HepG2 (cell line): ENCODE measurements around the gene SLC39A1. TPM values are rescaled to one million over a fixed set of nuclear protein-coding genes. Genes with fewer than 3 reads are reported as not detected.

Source experiments
- ATF5 ChIP-seq: sonication (generic); formaldehyde crosslinking; IDR thresholded peaks from 2 replicates; pipeline ENCODE4 v1.4.0; 2020; ENCODE audit warnings: mild to moderate bottlenecking, low read depth, missing genetic modification reagents
- CREBL2 ChIP-seq: sonication (generic); formaldehyde crosslinking; IDR thresholded peaks from 2 replicates; pipeline ENCODE4 v1.8.1; 2023; ENCODE audit warnings: missing genetic modification reagents, mild to moderate bottlenecking, borderline replicate concordance
- FOXA3 ChIP-seq: IDR thresholded peaks from 2 replicates; pipeline ENCODE4 v1.6.1; 2016; ENCODE audit warnings: missing genetic modification reagents, missing compliant biosample characterization
- NCOA5 ChIP-seq: sonication (generic); formaldehyde crosslinking; IDR thresholded peaks from 2 replicates; pipeline ENCODE4 v1.4.0; 2020; ENCODE audit warnings: missing genetic modification reagents
- NFRKB ChIP-seq: fragments of 450-650 bp; IDR thresholded peaks from 2 replicates; pipeline ENCODE4 v1.6.1; 2017
- NKX3-1 ChIP-seq: sonication (generic); formaldehyde crosslinking; IDR thresholded peaks from 2 replicates; pipeline ENCODE4 v1.5.0; 2020; ENCODE audit warnings: missing genetic modification reagents
- NR2F6 ChIP-seq, 2 experiments: IDR thresholded peaks; 2 replicates each; pipeline ENCODE4 v1.6.1; 2016; ENCODE audit warnings: antibody characterized with exemption in 1 of 2, mild to moderate bottlenecking in 1 of 2
- PAWR ChIP-seq: sonication (generic); formaldehyde crosslinking; IDR thresholded peaks from 2 replicates; pipeline ENCODE4 v1.4.0; 2020; ENCODE audit warnings: missing genetic modification reagents, mild to moderate bottlenecking, borderline replicate concordance
- PLSCR1 ChIP-seq: sonication (generic); formaldehyde crosslinking; IDR thresholded peaks from 2 replicates; pipeline ENCODE4 v1.5.0; 2020; ENCODE audit warnings: missing genetic modification reagents, mild to moderate bottlenecking, borderline replicate concordance
- RAD21 ChIP-seq: fragments of 450-650 bp; formaldehyde crosslinking; IDR thresholded peaks from 2 replicates; pipeline ENCODE4 v1.5.0; 2020; ENCODE audit warnings: mild to moderate bottlenecking
- REL ChIP-seq: sonication (generic); formaldehyde crosslinking; conservative IDR thresholded peaks from 2 replicates; pipeline ENCODE4 v1.8.0; 2022; ENCODE audit warnings: mild to moderate bottlenecking, missing genetic modification reagents, moderate library complexity
- RFX1 ChIP-seq: fragments of 450-650 bp; IDR thresholded peaks from 2 replicates; pipeline ENCODE4 v1.6.1; 2017
- SALL1 ChIP-seq: sonication (generic); formaldehyde crosslinking; IDR thresholded peaks from 2 replicates; pipeline ENCODE4 v1.8.0; 2022; ENCODE audit warnings: mild to moderate bottlenecking, missing genetic modification reagents
- SP5 ChIP-seq: IDR thresholded peaks from 2 replicates; pipeline ENCODE4 v1.6.1; 2016; ENCODE audit warnings: low read depth, borderline replicate concordance
- TOPORS ChIP-seq: sonication (generic); formaldehyde crosslinking; IDR thresholded peaks from 2 replicates; pipeline ENCODE4 v1.8.0; 2023; ENCODE audit warnings: mild to moderate bottlenecking, missing genetic modification reagents
- TSC22D2 ChIP-seq: sonication (generic); formaldehyde crosslinking; IDR thresholded peaks from 2 replicates; pipeline ENCODE4 v1.5.1; 2020; ENCODE audit warnings: missing genetic modification reagents, mild to moderate bottlenecking, borderline replicate concordance
- ZBTB1 ChIP-seq: sonication (generic); formaldehyde crosslinking; IDR thresholded peaks from 2 replicates; pipeline ENCODE4 v1.4.0; 2020; ENCODE audit warnings: missing genetic modification reagents, borderline replicate concordance
- ZFP36 ChIP-seq: fragments of 150-350 bp; IDR thresholded peaks from 2 replicates; pipeline ENCODE4 v1.6.1; 2018; ENCODE audit warnings: borderline replicate concordance, low read length, low read depth; ENCODE audit not compliant: partially characterized antibody
- ZKSCAN1 ChIP-seq: fragments of 150-350 bp; IDR thresholded peaks from 2 replicates; pipeline ENCODE4 v1.6.1; 2014; ENCODE audit warnings: low read length
- ZMYM2 ChIP-seq: sonication (generic); formaldehyde crosslinking; IDR thresholded peaks from 2 replicates; pipeline ENCODE4 v1.8.0; 2022; ENCODE audit warnings: mild to moderate bottlenecking, missing genetic modification reagents
- ZNF253 ChIP-seq: sonication (generic); formaldehyde crosslinking; IDR thresholded peaks from 2 replicates; pipeline ENCODE4 v1.8.0; 2022; ENCODE audit warnings: mild to moderate bottlenecking, missing genetic modification reagents, borderline replicate concordance
- ZNF460 ChIP-seq: sonication (generic); formaldehyde crosslinking; IDR thresholded peaks from 2 replicates; pipeline ENCODE4 v1.5.1; 2020; ENCODE audit warnings: missing genetic modification reagents, mild to moderate bottlenecking, borderline replicate concordance
- ZNF747 ChIP-seq: sonication (generic); formaldehyde crosslinking; IDR thresholded peaks from 2 replicates; pipeline ENCODE4 v1.8.1; 2023; ENCODE audit warnings: missing genetic modification reagents, mild to moderate bottlenecking, borderline replicate concordance
- ZNF770 ChIP-seq: sonication (generic); formaldehyde crosslinking; IDR thresholded peaks from 2 replicates; pipeline ENCODE4 v1.5.0; 2020; ENCODE audit warnings: mild to moderate bottlenecking, missing genetic modification reagents
- ZNF841 ChIP-seq: sonication (generic); formaldehyde crosslinking; IDR thresholded peaks from 2 replicates; pipeline ENCODE4 v1.8.1; 2023; ENCODE audit warnings: missing genetic modification reagents, borderline replicate concordance
- polyA plus RNA-seq, 8 experiments: library from polyadenylated mRNA; depleted of rRNA in 3 of 8; stranded (reverse) in 7 of 8; unstranded in 1 of 8; fragments of >200 nt; fragmentation: Illumina TruSeq in 4 of 8; extraction: Trizol in 4 of 8; gene quantifications; 2 replicates each; pipeline versions ENCODE4 v1.2.1 to v1.2.3, GENCODE V29; 2011 to 2016; ENCODE audit warnings: low read depth in 4 of 8, missing spikeins in 1 of 8, mixed read lengths in 1 of 8; ENCODE audit not compliant: insufficient read depth in 1 of 8
- total RNA-seq, 5 experiments: library from RNA; depleted of rRNA; stranded (reverse); fragments of >200 nt; fragmentation: Illumina TruSeq; extraction: Trizol; gene quantifications; 2 replicates each; pipeline ENCODE4 v1.2.3, GENCODE V29; 2016; ENCODE audit warnings: low read depth in 1 of 5

Gene SLC39A1
- total and polyA plus RNA-seq, 2 of the 13 experiments (the other 11 are each of a cell fraction or from before 2014, with no cell fraction given): 71.2 to 78.4 TPM

- TF ChIP-seq PLSCR1 (CRISPR knock-in tag): no peak
- TF ChIP-seq ZNF841 (CRISPR knock-in tag): no peak
- TF ChIP-seq ZMYM2: no peak
- TF ChIP-seq ATF5 (CRISPR knock-in tag): no peak
- peak; percentile 15; the same call in 1 of the 2 replicates for TF ChIP-seq RAD21 (CRISPR knock-in tag)
- TF ChIP-seq REL: no peak
- no peak for TF ChIP-seq RFX1
- no peak for TF ChIP-seq NR2F6 (IDR thresholded peaks at IDR 0.05)
- TF ChIP-seq NR2F6 (CRISPR knock-in tag; IDR thresholded peaks at IDR 0.05): no peak; the same call in 1 of the 2 replicates
- TF ChIP-seq FOXA3: no peak
- TF ChIP-seq TSC22D2 (CRISPR knock-in tag): no peak
- TF ChIP-seq ZNF747 (CRISPR knock-in tag): no peak; the same call in 1 of the 2 replicates
- no peak for TF ChIP-seq ZNF770 (CRISPR knock-in tag)
- no peak for TF ChIP-seq NFRKB
- TF ChIP-seq ZBTB1 (CRISPR knock-in tag): no peak
- TF ChIP-seq CREBL2 (CRISPR knock-in tag): no peak
- no peak for TF ChIP-seq SALL1
- no peak for TF ChIP-seq ZNF253 (CRISPR knock-in tag)
- no peak for TF ChIP-seq NKX3-1 (CRISPR knock-in tag)
- peak; percentile 86; the same call in 1 of the 2 replicates for TF ChIP-seq SP5 (CRISPR knock-in tag)
- no peak for TF ChIP-seq ZKSCAN1
- TF ChIP-seq NCOA5 (CRISPR knock-in tag): no peak
- TF ChIP-seq ZFP36: no peak
- no peak for TF ChIP-seq ZNF460
- TF ChIP-seq PAWR (CRISPR knock-in tag): no peak
- no peak for TF ChIP-seq TOPORS (CRISPR knock-in tag)
These were observed at the start of gene SLC39A1 (continued) for GRCh38 chr1:153963030-153963849.
